Activated CD4-positive, alpha-beta T cell treated with anti-CD3 and anti-CD28 coated beads, Interleukin-2, amount 10 ng/mL, durations not matched to agents 24 days and 14 days (primary cell): ENCODE data around the gene ARPC5L. TPM values are rescaled to one million over a fixed set of nuclear protein-coding genes. Genes with fewer than 3 reads are reported as not detected.
A peak's percentile ranks its signal among the peaks of the same experiment; 100 is the strongest.
"Not testable (repeated sequence)": the region's sequence is repeated elsewhere in the genome, so short reads cannot be mapped to it uniquely, and the experiment has no call there.

ENCODE experiments used
- DNase-seq: peaks from one replicate; pipeline ENCODE4 v3.0.0; 2022
- H3K27ac Mint-ChIP-seq: one replicate; pipeline ENCODE4 v1.8.0; 2022; ENCODE audit warnings: mild to moderate bottlenecking, mixed read lengths
- H3K27me3 Mint-ChIP-seq: one replicate; pipeline ENCODE4 v1.8.0; 2022; ENCODE audit warnings: mixed read lengths
- H3K36me3 Mint-ChIP-seq: one replicate; pipeline ENCODE4 v1.8.0; 2022; ENCODE audit warnings: low read depth, mild to moderate bottlenecking, mixed read lengths
- H3K4me1 Mint-ChIP-seq: one replicate; pipeline ENCODE4 v1.8.0; 2021; ENCODE audit warnings: mixed read lengths
- H3K4me3 Mint-ChIP-seq: one replicate; pipeline ENCODE4 v1.8.0; 2022; ENCODE audit warnings: mild to moderate bottlenecking, moderate library complexity, mixed read lengths
- H3K9me3 Mint-ChIP-seq: one replicate; pipeline ENCODE4 v1.8.0; 2021; ENCODE audit warnings: mixed read lengths
- intact Hi-C: fragments of 100-400 bp; cut with micrococcal nuclease; formaldehyde crosslinking; loops from one replicate; pipeline ENCODE4 v1.15.1; 2023
- total RNA-seq: library from RNA; stranded (reverse); gene quantifications from 2 replicates; pipeline ENCODE4 v1.2.3, GENCODE V29; 2022

ARPC5L gene
- total RNA-seq, 1 donor from 2014 or later: 103 TPM

DNA sequence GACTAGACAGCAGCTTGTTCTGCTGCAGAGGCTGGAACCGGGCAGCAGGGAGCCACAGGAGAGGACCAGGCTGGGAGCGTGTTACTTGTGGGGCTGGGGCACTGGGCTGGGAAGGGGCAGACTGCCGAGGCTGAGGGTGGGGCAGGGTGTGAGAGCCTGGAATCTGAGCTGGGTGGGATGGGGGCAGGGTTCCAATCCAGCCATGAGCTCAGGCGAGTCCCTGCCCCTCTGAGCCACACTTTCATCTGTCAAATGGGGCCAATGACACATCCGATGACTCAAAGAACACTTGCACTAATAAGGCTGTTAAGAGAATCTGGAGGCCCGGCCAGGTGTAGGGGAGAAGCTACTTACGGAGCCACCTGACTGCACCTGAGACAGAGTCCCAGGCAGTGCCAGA, 27.3 kb upstream of the ARPC5L start:
- no peaks in the 10 kb centered on the region for H3K9me3 Mint-ChIP-seq
- no peak overlapping the region for H3K4me3 Mint-ChIP-seq
- no peaks in the 10 kb centered on the region for H3K36me3 Mint-ChIP-seq
- no peaks in the 10 kb centered on the region for H3K4me1 Mint-ChIP-seq
- intact Hi-C loops: no loop called here
- no peak for DNase-seq
- no peak overlapping the region for H3K27ac Mint-ChIP-seq
- peaks cover 10% of the 10 kb centered on the region for H3K27me3 Mint-ChIP-seq

DNA sequence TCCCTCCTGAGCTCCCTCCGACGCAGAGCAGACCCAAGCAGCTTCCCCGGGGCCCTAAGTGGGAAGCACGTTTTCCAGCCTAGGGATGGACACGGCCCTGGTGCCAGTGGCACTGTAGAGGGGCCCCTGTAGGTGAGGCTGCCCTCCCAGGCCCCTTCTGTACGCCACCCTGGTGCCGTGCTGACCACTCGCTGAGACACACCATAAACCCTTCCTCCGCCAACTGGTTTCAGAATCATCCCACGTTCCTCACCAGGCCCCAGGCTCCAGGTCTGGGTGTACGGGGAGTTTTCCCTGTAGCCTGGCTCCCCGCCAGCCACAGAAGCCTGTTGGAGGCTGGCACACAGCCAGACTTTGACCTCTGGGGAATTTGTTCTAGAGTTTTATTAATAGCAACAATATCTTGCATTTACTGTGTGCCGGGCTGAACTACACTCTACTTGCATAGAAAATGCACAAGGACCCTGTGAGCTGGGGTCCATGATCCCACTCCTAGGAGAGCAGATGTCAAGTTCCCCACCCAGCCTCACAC, 26.8 kb upstream of the ARPC5L start:
- no peaks in the 10 kb centered on the region for H3K4me1 Mint-ChIP-seq
- H3K9me3 Mint-ChIP-seq: no peaks in the 10 kb centered on the region

DNA sequence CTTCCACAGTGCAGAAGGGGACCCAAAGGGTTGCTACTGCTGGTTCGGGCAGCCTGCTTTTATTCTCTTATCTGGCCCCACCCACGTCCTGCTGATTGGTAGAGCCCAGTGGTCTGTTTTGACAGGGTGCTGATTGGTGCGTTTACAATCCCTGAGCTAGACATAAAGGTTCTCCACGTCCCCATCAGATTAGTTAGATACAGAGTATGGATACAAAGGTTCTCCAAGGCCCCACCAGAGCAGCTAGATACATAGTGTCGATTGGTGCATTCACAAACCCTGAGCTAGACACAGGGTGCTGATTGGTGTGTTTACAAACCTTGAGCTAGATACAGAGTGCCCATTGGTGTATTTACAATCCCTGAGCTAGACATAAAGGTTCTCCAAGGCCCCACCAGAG, 23.8 kb upstream of the ARPC5L start:
- peaks cover 10% of the 10 kb centered on the region for H3K27me3 Mint-ChIP-seq
- H3K36me3 Mint-ChIP-seq, H3K4me1 Mint-ChIP-seq, H3K4me3 Mint-ChIP-seq, intact Hi-C loops, DNase-seq, H3K9me3 Mint-ChIP-seq, H3K27ac Mint-ChIP-seq: not testable (repeated sequence)

More for the DNA sequence above, 26.8 kb upstream of the ARPC5L start:
- intact Hi-C loops: no loop called here
- Mint-ChIP-seq H3K27me3 (peaks cover 10% of the 10 kb centered on the region), H3K4me3 (no peak overlapping the region), H3K36me3 (no peaks in the 10 kb centered on the region), H3K27ac (no peak overlapping the region)
- no peak for DNase-seq

DNA sequence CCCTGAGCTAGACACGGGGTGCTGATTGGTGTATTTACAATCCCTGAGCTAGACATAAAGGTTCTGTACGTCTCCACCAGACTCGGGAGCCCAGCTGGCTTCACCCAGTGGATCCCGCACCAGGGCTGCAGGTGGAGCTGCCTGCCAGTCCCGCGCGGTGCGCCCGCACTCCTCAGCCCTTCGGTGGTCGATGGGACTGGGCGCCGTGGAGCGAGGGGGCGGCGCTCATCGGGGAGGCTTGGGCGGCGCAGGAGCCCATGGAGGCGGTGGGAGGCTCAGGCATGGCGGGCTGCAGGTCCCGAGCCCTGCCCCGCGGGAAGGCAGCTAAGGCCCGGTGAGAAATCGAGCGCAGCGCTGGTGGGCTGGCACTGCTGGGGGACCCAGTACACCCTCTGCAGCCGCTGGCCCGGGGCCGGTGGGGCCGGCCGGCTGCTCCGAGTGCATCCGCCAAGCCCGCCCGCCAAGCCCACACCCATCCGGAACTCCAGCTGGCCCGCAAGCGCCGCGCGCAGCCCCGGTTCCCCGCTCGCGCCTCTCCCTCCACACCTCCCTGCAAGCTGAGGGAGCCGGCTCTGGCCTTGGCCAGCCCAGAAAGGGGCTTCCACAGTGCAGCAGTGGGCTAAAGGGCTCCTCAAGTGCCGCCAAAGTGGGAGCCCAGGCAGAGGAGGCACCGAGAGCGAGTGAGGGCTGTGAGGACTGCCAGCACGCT, 23.2 kb upstream of the ARPC5L start:
- intact Hi-C loops: not testable (repeated sequence)

DNA sequence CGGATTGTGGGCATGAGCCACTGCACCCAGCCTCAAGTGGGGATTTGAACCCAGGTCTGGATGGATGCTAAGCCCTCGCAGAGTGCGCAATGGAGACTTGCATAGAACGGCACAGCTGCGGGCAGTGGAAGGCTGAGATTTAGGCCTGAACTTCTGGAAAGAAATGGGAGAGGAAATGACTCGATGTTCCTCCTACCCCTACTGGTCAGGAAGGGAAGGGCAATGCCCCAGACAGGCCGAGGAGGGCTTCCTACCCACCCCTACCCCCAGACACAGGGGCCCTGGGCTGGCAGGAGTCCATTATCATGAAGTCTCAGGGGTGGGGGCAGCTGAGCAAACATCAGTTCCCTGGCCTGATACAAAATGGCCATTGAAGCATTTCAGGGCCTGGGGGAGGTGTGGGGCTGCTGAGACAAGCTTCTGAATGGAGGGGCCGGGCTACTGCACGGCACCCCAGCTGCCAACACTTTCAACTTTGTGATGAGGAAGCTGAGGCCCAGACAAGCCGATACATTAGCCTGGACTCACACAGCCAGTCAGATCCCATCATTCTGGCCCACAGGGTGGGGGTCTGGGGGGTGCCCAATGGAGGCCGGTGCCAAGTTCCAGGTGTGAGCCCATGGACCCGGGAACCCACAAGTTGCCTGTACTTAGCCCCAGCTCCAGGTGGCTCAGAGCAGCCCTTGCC, 22.2 kb upstream of the ARPC5L start:
- H3K27me3 Mint-ChIP-seq: peaks cover 10% of the 10 kb centered on the region
- no peaks in the 10 kb centered on the region for H3K36me3 Mint-ChIP-seq
- H3K4me3 Mint-ChIP-seq: no peak overlapping the region
- H3K27ac Mint-ChIP-seq: no peak overlapping the region
- no peaks in the 10 kb centered on the region for H3K9me3 Mint-ChIP-seq
- DNase-seq: no peak
- intact Hi-C loops: no loop called here
- no peaks in the 10 kb centered on the region for H3K4me1 Mint-ChIP-seq

More for the DNA sequence above, 23.2 kb upstream of the ARPC5L start:
- peaks cover 10% of the 10 kb centered on the region for H3K27me3 Mint-ChIP-seq
- not testable (repeated sequence) for H3K4me1 Mint-ChIP-seq, H3K9me3 Mint-ChIP-seq, H3K27ac Mint-ChIP-seq, H3K4me3 Mint-ChIP-seq, DNase-seq, H3K36me3 Mint-ChIP-seq

DNA sequence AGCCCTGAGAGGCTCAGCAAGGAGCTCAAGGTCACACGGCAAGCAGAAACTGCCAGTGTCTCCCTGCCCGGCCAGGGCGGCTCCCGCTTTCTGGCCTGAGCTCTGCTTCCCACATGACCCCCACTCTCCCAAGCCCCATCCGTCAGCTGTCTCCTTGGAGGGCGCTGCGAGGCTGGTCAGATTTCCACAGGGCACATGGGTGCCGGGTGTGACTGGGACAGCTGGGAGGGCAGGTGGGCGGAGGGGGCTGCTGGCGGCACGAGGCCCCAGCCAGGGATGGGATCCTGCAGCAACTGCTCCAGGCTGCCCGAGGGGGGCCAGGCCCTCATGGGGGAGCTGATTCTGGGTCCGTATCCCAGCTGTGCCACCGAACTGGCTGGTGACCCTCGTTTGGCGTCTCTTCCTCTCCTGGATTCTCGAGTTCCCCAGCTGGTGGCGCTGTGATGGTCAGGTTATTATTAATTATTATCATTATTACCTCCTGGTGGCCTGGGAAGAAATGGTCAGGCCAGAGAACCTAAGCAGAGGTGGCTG, 21.6 kb upstream of the ARPC5L start:
- no peaks in the 10 kb centered on the region for H3K4me1 Mint-ChIP-seq
- no peak overlapping the region for H3K27ac Mint-ChIP-seq
- intact Hi-C loops: no loop called here
- H3K4me3 Mint-ChIP-seq: no peak overlapping the region
- H3K9me3 Mint-ChIP-seq: no peaks in the 10 kb centered on the region
- H3K36me3 Mint-ChIP-seq: no peaks in the 10 kb centered on the region
- no peak for DNase-seq
- H3K27me3 Mint-ChIP-seq: peaks cover 10% of the 10 kb centered on the region

DNA sequence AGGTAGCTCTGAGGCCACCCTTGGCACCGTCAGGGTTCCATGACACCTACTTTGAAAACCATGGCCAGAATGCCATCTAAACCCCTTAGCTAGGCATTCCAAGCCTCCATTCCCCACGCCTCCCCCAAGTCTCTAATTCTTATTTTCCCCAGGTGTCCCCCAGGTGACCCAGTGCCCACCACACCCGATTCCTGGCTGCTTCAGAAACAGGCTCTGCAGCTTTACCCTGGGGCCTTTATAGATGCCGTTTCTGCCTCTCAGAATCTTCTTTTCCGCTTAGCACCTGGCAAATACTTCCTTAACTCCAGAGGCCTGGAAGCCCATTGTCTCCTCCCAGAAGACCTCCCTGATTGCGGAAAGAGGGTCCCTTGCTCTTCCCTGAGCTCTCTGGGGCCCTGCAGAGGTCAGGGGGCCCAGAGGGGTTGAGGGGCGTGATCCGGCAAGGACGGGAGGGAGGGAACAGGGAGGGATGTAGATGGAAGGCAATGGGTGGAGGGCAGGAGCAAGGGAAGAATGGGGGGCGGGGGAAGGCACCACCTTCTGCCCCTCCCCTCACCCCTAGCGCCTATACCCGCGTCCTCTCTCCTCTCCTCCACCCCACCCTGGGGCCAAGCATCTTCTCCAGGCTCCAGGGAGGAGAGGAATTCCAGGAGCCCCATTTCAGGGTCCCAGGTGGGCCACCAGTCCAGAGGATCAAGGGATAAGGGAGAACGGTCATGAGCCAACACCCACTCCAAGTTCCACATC, 20.7 kb upstream of the ARPC5L start:
- Mint-ChIP-seq H3K4me3 (no peak overlapping the region), H3K4me1 (no peaks in the 10 kb centered on the region), H3K9me3 (no peaks in the 10 kb centered on the region), H3K27me3 (peaks cover 10% of the 10 kb centered on the region), H3K27ac (no peak overlapping the region), H3K36me3 (no peaks in the 10 kb centered on the region)
- DNase-seq: no peak
- intact Hi-C loops: no loop called here

DNA sequence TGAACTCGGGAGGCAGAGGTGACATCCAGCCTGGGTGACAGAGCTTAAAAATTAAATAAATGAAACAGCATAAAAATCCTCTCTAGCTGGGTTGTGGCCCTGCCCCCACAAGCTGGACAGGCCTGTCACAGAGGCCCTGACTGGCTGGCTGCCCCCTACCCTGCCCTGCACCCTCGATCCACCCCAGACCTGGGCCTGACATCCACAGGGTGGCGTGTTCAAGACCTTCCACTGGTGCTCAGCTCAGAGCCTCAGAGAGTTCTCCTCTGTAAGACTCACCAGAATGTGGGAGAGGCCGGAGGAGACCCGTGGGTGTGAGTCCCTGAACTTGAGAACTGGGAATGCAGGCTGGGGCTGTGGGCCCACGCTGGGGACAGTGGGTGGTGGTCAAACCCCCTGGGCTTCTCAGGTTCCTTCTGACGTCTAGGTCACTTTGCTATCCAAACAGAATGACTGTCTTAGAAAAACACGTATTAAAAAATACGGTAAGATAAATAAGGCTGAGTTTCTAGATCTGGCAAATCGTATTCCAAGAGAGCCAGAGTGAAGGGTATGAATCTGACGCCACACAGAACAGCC, 18.4 kb upstream of the ARPC5L start:
- H3K9me3 Mint-ChIP-seq: no peaks in the 10 kb centered on the region
- no peak overlapping the region for H3K27ac Mint-ChIP-seq
- H3K27me3 Mint-ChIP-seq: peaks cover 7% of the 10 kb centered on the region
- no peak overlapping the region for H3K4me3 Mint-ChIP-seq
- H3K4me1 Mint-ChIP-seq: no peaks in the 10 kb centered on the region
- no peaks in the 10 kb centered on the region for H3K36me3 Mint-ChIP-seq
- DNase-seq: no peak
- intact Hi-C loops: no loop called here

DNA sequence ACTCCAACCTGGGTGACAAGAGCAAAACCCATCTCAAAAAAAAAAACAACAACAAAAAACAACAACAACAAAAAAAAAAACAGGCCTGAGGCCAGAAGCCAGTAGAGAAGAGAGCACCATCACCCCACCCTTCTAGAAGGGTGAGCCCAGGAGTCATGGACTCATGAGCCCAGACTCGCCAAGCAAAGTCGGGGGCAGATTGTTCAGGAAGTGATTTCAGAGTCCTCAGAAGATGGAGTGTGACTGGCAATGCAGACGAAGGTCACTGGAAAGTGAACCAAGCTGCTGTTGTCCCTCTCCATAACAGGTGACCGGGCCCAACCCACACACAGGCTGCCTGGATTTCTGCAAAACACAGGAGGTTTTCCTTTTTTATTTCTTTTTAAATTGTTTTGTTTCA, 17.6 kb upstream of the ARPC5L start:
- no peak overlapping the region for H3K27ac Mint-ChIP-seq
- H3K27me3 Mint-ChIP-seq: peaks cover 8% of the 10 kb centered on the region
- DNase-seq: no peak
- no peaks in the 10 kb centered on the region for H3K36me3 Mint-ChIP-seq
- H3K4me1 Mint-ChIP-seq: no peaks in the 10 kb centered on the region
- intact Hi-C loops: no loop called here
- H3K4me3 Mint-ChIP-seq: no peak overlapping the region
- H3K9me3 Mint-ChIP-seq: no peaks in the 10 kb centered on the region

DNA sequence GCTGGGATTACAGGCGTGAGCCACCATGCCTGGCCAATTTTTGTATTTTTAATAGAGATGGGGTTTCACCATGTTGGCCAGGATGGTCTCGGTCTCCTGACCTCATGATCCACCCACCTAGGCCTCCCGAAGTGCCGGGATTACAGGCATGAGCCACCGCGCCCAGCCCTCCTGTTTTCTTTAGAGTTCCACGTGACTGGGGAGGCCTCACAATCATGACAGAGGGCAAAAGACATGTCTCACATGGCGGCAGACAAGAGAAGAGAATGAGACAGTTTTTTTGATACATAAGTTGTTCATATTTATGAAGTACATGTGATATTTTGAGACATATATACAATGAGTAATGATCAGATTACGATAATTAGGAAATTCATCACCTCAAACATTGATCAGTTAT, 15.5 kb upstream of the ARPC5L start:
- DNase-seq, H3K27ac Mint-ChIP-seq, H3K36me3 Mint-ChIP-seq, H3K4me1 Mint-ChIP-seq, H3K4me3 Mint-ChIP-seq, intact Hi-C loops, H3K9me3 Mint-ChIP-seq: not testable (repeated sequence)
- peaks cover 15% of the 10 kb centered on the region for H3K27me3 Mint-ChIP-seq

DNA sequence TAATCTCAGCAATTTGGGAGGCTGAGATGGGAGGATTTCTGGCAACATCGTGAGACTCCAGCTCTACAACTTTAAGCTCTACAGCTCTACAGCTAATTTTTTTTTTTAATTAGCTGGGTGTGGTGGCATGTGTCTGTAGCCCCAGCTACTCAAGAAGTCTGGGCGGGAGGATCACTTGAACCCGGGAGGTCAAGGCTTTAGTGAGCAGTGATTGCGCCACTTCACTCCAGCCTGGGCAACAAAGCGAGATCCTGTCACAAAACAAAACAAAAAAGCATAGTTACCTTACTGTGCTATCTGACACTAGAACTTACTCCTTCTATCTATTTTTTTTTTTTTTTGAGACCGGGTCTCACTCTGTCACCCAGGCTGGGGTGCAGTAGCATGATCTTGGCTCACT, 15.0 kb upstream of the ARPC5L start:
- DNase-seq: no peak
- intact Hi-C loops: no loop called here
- Mint-ChIP-seq H3K36me3 (no peaks in the 10 kb centered on the region), H3K27me3 (peaks cover 16% of the 10 kb centered on the region), H3K27ac (no peak overlapping the region), H3K9me3 (no peaks in the 10 kb centered on the region), H3K4me1 (no peaks in the 10 kb centered on the region), H3K4me3 (no peak overlapping the region)

DNA sequence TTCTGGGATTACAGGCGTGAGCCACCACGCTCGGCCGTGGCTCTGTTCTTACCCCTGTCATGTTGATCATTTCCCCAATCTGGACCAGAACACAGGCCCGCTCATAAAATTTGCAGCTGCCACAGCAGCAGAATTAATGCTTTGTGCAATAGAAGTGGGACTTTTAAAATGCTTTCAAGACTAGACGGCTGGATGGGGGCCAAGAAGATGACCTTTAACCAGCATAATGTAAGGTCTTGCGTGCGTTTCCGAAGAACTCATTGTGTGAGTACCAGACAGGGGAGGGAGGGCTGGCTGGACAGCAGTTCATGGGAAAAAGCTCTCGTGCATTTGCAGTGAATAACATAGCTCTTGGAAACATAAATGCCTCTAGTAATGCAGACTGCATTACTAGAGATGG, 12.1 kb upstream of the ARPC5L start:
- DNase-seq: no peak
- H3K9me3 Mint-ChIP-seq: no peaks in the 10 kb centered on the region
- no peaks in the 10 kb centered on the region for H3K36me3 Mint-ChIP-seq
- H3K4me3 Mint-ChIP-seq: no peak overlapping the region
- H3K4me1 Mint-ChIP-seq: peaks cover 5% of the 10 kb centered on the region
- peaks cover 16% of the 10 kb centered on the region for H3K27me3 Mint-ChIP-seq
- H3K27ac Mint-ChIP-seq: no peak overlapping the region
- intact Hi-C loops: loop anchor here (5.0 kb wide), 2 partner anchors 138 to 522 kb away; no protein-coding TSS in a partner anchor

DNA sequence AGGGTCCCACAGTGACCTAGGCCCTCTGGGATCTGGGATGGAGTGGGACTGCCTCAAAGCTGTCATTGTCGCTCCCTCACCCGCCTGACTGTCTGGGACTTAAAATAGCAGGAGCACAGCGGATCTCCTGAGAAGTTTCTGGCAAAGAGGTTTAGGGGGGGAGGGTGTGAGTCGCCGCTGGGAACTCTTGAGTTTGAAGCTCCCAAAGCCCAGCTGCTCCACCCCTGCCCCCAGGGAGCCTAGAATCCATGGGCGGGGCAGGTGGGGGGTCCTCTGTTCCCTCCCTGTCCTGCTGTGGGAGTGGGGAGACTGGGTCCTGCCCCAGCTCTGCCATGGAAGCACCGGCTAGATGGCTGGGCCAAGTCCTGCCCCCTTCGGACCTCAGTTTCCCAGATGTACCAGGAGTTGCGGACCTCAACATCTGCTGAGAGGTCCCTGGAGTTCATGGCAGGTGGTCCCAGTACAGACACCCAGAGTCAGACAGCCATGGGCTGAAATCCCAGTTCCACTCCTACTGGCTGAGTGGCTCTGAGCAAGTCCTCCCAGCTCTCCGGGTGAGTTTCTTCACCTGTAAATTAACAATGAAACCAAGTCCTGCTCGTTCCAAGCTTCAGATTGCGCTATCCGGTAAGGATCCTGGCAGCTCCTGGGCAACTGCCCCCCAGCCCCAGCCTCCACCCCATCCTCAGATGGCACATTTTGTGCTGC, 9.7 kb upstream of the ARPC5L start:
- H3K4me1 Mint-ChIP-seq: peaks cover 5% of the 10 kb centered on the region
- H3K9me3 Mint-ChIP-seq: no peaks in the 10 kb centered on the region
- H3K27me3 Mint-ChIP-seq: peaks cover 14% of the 10 kb centered on the region
- H3K4me3 Mint-ChIP-seq: peak overlapping the region; percentile 72
- H3K27ac Mint-ChIP-seq: no peak overlapping the region
- no peak for DNase-seq
- intact Hi-C loops: loop anchor here (5.0 kb wide), 2 partner anchors 140 to 520 kb away; no protein-coding TSS in a partner anchor
- H3K36me3 Mint-ChIP-seq: peaks cover 7% of the 10 kb centered on the region
